ENCODE results near the gene OPCML.

The OPCML gene

GRCh38 chr11:133323354-133323753 is 208.9 kb downstream of the OPCML start:
- no peaks in the 10 kb centered on the region for H3K27me3 ChIP-seq (ENCODE audit: insufficient read depth, poor library complexity, severe bottlenecking)
- TF ChIP-seq CTCF (IDR thresholded peaks at IDR 0.05; ENCODE audit: poor library complexity, severe bottlenecking) = no peak
- no peaks in the 10 kb centered on the region for H3K36me3 ChIP-seq (ENCODE audit: low read depth)
- ATAC-seq (ENCODE audit: low read depth) (no peak), DNase-seq (ENCODE audit: low spot score) (no peak)
- no peaks in the 10 kb centered on the region for H3K4me1 ChIP-seq (ENCODE audit: insufficient read depth, poor library complexity, severe bottlenecking)
- no peak overlapping the region for H3K27ac ChIP-seq (ENCODE audit: poor library complexity, severe bottlenecking)
- no peaks in the 10 kb centered on the region for H3K9me3 ChIP-seq (ENCODE audit: severe bottlenecking)
- H3K4me3 ChIP-seq (ENCODE audit: severe bottlenecking) = no peak overlapping the region

- Histone ChIP-seq H3K4me1 (ENCODE audit: insufficient read depth, poor library complexity, severe bottlenecking) (no peaks in the 10 kb centered on the region), H3K27me3 (ENCODE audit: insufficient read depth, poor library complexity, severe bottlenecking) (no peaks in the 10 kb centered on the region), H3K9me3 (ENCODE audit: severe bottlenecking) (no peaks in the 10 kb centered on the region), H3K27ac (ENCODE audit: poor library complexity, severe bottlenecking) (no peak overlapping the region), H3K4me3 (ENCODE audit: severe bottlenecking) (no peak overlapping the region), H3K36me3 (ENCODE audit: low read depth) (no peaks in the 10 kb centered on the region)
- DNase-seq (ENCODE audit: low spot score) = no peak
- ATAC-seq (ENCODE audit: low read depth) = no peak
- TF ChIP-seq CTCF (IDR thresholded peaks at IDR 0.05; ENCODE audit: poor library complexity, severe bottlenecking) = no peak
These were observed 214.1 kb downstream of the OPCML start for GRCh38 chr11:133318221-133318620.

GRCh38 chr11:133311230-133311629 is 221.1 kb downstream of the OPCML start:
- no peak overlapping the region for H3K4me3 ChIP-seq (ENCODE audit: severe bottlenecking)
- no peak overlapping the region for H3K27ac ChIP-seq (ENCODE audit: poor library complexity, severe bottlenecking)
- ATAC-seq (ENCODE audit: low read depth) (no peak), DNase-seq (ENCODE audit: low spot score) (no peak)
- no peak for TF ChIP-seq CTCF (IDR thresholded peaks at IDR 0.05; ENCODE audit: poor library complexity, severe bottlenecking)
- H3K9me3 ChIP-seq (ENCODE audit: severe bottlenecking) = no peaks in the 10 kb centered on the region
- H3K27me3 ChIP-seq (ENCODE audit: insufficient read depth, poor library complexity, severe bottlenecking) = no peaks in the 10 kb centered on the region
- H3K4me1 ChIP-seq (ENCODE audit: insufficient read depth, poor library complexity, severe bottlenecking) = no peaks in the 10 kb centered on the region
- no peaks in the 10 kb centered on the region for H3K36me3 ChIP-seq (ENCODE audit: low read depth)

GRCh38 chr11:133306019-133306418 is 226.3 kb downstream of the OPCML start:
- no peak for ATAC-seq (ENCODE audit: low read depth)
- no peaks in the 10 kb centered on the region for H3K27me3 ChIP-seq (ENCODE audit: insufficient read depth, poor library complexity, severe bottlenecking)
- TF ChIP-seq CTCF (IDR thresholded peaks at IDR 0.05; ENCODE audit: poor library complexity, severe bottlenecking) = no peak
- H3K4me1 ChIP-seq (ENCODE audit: insufficient read depth, poor library complexity, severe bottlenecking) = no peaks in the 10 kb centered on the region
- H3K27ac ChIP-seq (ENCODE audit: poor library complexity, severe bottlenecking) = no peak overlapping the region
- H3K36me3 ChIP-seq (ENCODE audit: low read depth) = no peaks in the 10 kb centered on the region
- H3K4me3 ChIP-seq (ENCODE audit: severe bottlenecking) = no peak overlapping the region
- no peak for DNase-seq (ENCODE audit: low spot score)
- peaks cover 2% of the 10 kb centered on the region for H3K9me3 ChIP-seq (ENCODE audit: severe bottlenecking)

- no peaks in the 10 kb centered on the region for H3K36me3 ChIP-seq (ENCODE audit: low read depth)
- H3K4me3 ChIP-seq (ENCODE audit: severe bottlenecking) = no peak overlapping the region
- peaks cover 2% of the 10 kb centered on the region for H3K9me3 ChIP-seq (ENCODE audit: severe bottlenecking)
- H3K4me1 ChIP-seq (ENCODE audit: insufficient read depth, poor library complexity, severe bottlenecking) = no peaks in the 10 kb centered on the region
- ATAC-seq (ENCODE audit: low read depth) (no peak), DNase-seq (ENCODE audit: low spot score) (no peak)
- TF ChIP-seq CTCF (IDR thresholded peaks at IDR 0.05; ENCODE audit: poor library complexity, severe bottlenecking) = no peak
- no peak overlapping the region for H3K27ac ChIP-seq (ENCODE audit: poor library complexity, severe bottlenecking)
- no peaks in the 10 kb centered on the region for H3K27me3 ChIP-seq (ENCODE audit: insufficient read depth, poor library complexity, severe bottlenecking)
These were observed 226.9 kb downstream of the OPCML start for GRCh38 chr11:133305208-133305956.
